HG03575 (cell line): ENCODE measurements around the gene LIPT2.

Source experiments
- ATAC-seq: cut with Tn5 transposase; IDR thresholded peaks from one replicate; pipeline ENCODE4 v1.9.1; 2021; ENCODE audit not compliant: unreplicated experiment, insufficient number of reproducible peaks, low FRiP score; ENCODE audit errors: extremely low read depth

Gene LIPT2

GRCh38 chr11:74506823-74507222 lies 13.3 kb upstream of the LIPT2 start:
- no peak for ATAC-seq

GRCh38 chr11:74505911-74506310 lies 12.4 kb upstream of the LIPT2 start:
- no peak for ATAC-seq

GRCh38 chr11:74504100-74504691 lies 10.7 kb upstream of the LIPT2 start:
- no peak for ATAC-seq

- no peak for ATAC-seq
These were observed 1.4 kb upstream of the LIPT2 start for GRCh38 chr11:74494916-74495315.

GRCh38 chr11:74493791-74494630 lies 487 bp upstream of the LIPT2 start:
- no peak for ATAC-seq

- no peak for ATAC-seq
These were observed 1.4 kb downstream of the LIPT2 start for GRCh38 chr11:74492084-74492483.

GRCh38 chr11:74490941-74491340 lies 2.6 kb downstream of the LIPT2 start:
- no peak for ATAC-seq

- no peak for ATAC-seq
These were observed 5.6 kb downstream of the LIPT2 start for GRCh38 chr11:74487875-74488274.

GRCh38 chr11:74485868-74486267 lies 7.7 kb downstream of the LIPT2 start:
- no peak for ATAC-seq

GRCh38 chr11:74480688-74481417 lies 12.7 kb downstream of the LIPT2 start:
- ATAC-seq: no peak

GRCh38 chr11:74479732-74480123 lies 13.8 kb downstream of the LIPT2 start:
- no peak for ATAC-seq

GRCh38 chr11:74478877-74479731 lies 14.4 kb downstream of the LIPT2 start:
- no peak for ATAC-seq

- ATAC-seq: no peak
These were observed 17.0 kb downstream of the LIPT2 start for GRCh38 chr11:74476536-74476935.

- no peak for ATAC-seq
These were observed 19.2 kb downstream of the LIPT2 start for GRCh38 chr11:74474316-74474715.

GRCh38 chr11:74473382-74474173 lies 19.9 kb downstream of the LIPT2 start:
- no peak for ATAC-seq

GRCh38 chr11:74471668-74472429 lies 21.7 kb downstream of the LIPT2 start:
- no peak for ATAC-seq

- no peak for ATAC-seq
These were observed 22.5 kb downstream of the LIPT2 start for GRCh38 chr11:74471037-74471436.

GRCh38 chr11:74470526-74470925 lies 23.0 kb downstream of the LIPT2 start:
- no peak for ATAC-seq
